ENCODE measurements around the gene GIT1.

The GIT1 gene

GRCh38 chr17:29616300-29617048 lies 27.0 kb upstream of the GIT1 start:
- DNase-seq (ENCODE audit: low spot score), result no peak
- no peak for TF ChIP-seq CTCF (IDR thresholded peaks at IDR 0.05; ENCODE audit: extremely low read depth, insufficient read depth, missing control alignments)
- in situ Hi-C loops (cut with MboI; ENCODE audit: low pct_unique_long_range_greater_than_20kb, low sequenced_read_pairs, unreplicated experiment), result no loop called here

GRCh38 chr17:29615492-29616299 lies 26.2 kb upstream of the GIT1 start:
- in situ Hi-C loops (cut with MboI; ENCODE audit: low pct_unique_long_range_greater_than_20kb, low sequenced_read_pairs, unreplicated experiment), result no loop called here
- DNase-seq (ENCODE audit: low spot score), result peak; percentile 96
- TF ChIP-seq CTCF (IDR thresholded peaks at IDR 0.05; ENCODE audit: extremely low read depth, insufficient read depth, missing control alignments), result no peak

- in situ Hi-C loops (cut with MboI; ENCODE audit: low pct_unique_long_range_greater_than_20kb, low sequenced_read_pairs, unreplicated experiment), result no loop called here
Observed at GRCh38 chr17:29615048-29615385, 25.6 kb upstream of the GIT1 start.

GRCh38 chr17:29614349-29615047 lies 25.1 kb upstream of the GIT1 start:
- DNase-seq (ENCODE audit: low spot score), result no peak
- TF ChIP-seq CTCF (IDR thresholded peaks at IDR 0.05; ENCODE audit: extremely low read depth, insufficient read depth, missing control alignments), result no peak
- in situ Hi-C loops (cut with MboI; ENCODE audit: low pct_unique_long_range_greater_than_20kb, low sequenced_read_pairs, unreplicated experiment), result no loop called here

More at GRCh38 chr17:29615048-29615385, 25.6 kb upstream of the GIT1 start:
- DNase-seq (ENCODE audit: low spot score), result peak; percentile 39
- no peak for TF ChIP-seq CTCF (IDR thresholded peaks at IDR 0.05; ENCODE audit: extremely low read depth, insufficient read depth, missing control alignments)

GRCh38 chr17:29613856-29614255 lies 24.4 kb upstream of the GIT1 start:
- no peak for DNase-seq (ENCODE audit: low spot score)
- in situ Hi-C loops (cut with MboI; ENCODE audit: low pct_unique_long_range_greater_than_20kb, low sequenced_read_pairs, unreplicated experiment), result no loop called here
- TF ChIP-seq CTCF (IDR thresholded peaks at IDR 0.05; ENCODE audit: extremely low read depth, insufficient read depth, missing control alignments), result no peak

- in situ Hi-C loops (cut with MboI; ENCODE audit: low pct_unique_long_range_greater_than_20kb, low sequenced_read_pairs, unreplicated experiment), result no loop called here
- TF ChIP-seq CTCF (IDR thresholded peaks at IDR 0.05; ENCODE audit: extremely low read depth, insufficient read depth, missing control alignments), result peak; percentile 97
Observed at GRCh38 chr17:29613352-29613837, 23.9 kb upstream of the GIT1 start.

More at GRCh38 chr17:29613352-29613837, 23.9 kb upstream of the GIT1 start:
- peak; percentile 89 for DNase-seq (ENCODE audit: low spot score)

Measured in GM13977 (cell line).